Measurements from ENCODE around the gene NPC2.

The NPC2 gene

GRCh38 chr14:74434294-74434693, 58.8 kb downstream of the NPC2 start:
- Histone ChIP-seq H3K9ac (ENCODE audit: low read length) (no peak overlapping the region), H2BK120ac (ENCODE audit: low read depth, low read length) (no peak overlapping the region), H3K36me3 (ENCODE audit: control insufficient read depth in 1 of 2, insufficient read depth in 2 of 2, low read depth in 1 of 2, low read length in 2 of 2) (no peaks in the 10 kb centered on the region), H3K18ac (ENCODE audit: low read depth in 1 of 2, low read length in 2 of 2) (no peak overlapping the region), H3K4me2 (ENCODE audit: low read length, poor library complexity, severe bottlenecking) (no peak overlapping the region), H2BK5ac (ENCODE audit: low read depth, low read length, poor library complexity, severe bottlenecking) (no peak overlapping the region), H4K8ac (ENCODE audit: low read length) (no peak overlapping the region), H3K4me3 (ENCODE audit: insufficient read depth in 1 of 2, low read depth in 1 of 2, low read length in 2 of 2) (no peak overlapping the region), H2AFZ (ENCODE audit: low read depth, low read length) (no peak overlapping the region), H4K91ac (ENCODE audit: low read length) (no peak overlapping the region), H3K4ac (ENCODE audit: low read depth in 1 of 2, low read length in 2 of 2) (no peak overlapping the region), H3K23ac (ENCODE audit: low read length in 2 of 2) (no peak overlapping the region), H3K14ac (ENCODE audit: low read length in 2 of 2) (no peak overlapping the region), H3K4me1 (ENCODE audit: control insufficient read depth, insufficient read depth, low read depth, low read length) (no peaks in the 10 kb centered on the region), H3K79me1 (replicated peaks; ENCODE audit: low read length, poor library complexity, severe bottlenecking) (no peaks in the 10 kb centered on the region), H3K9me3 (ENCODE audit: control insufficient read depth, low read length) (no peaks in the 10 kb centered on the region), H2BK15ac (ENCODE audit: low read depth, poor library complexity, severe bottlenecking) (no peak overlapping the region), H2AK5ac (ENCODE audit: low read length, severe bottlenecking) (no peak overlapping the region), H3K27ac (ENCODE audit: low read length, poor library complexity, severe bottlenecking) (no peak overlapping the region), H3K27me3 (ENCODE audit: control insufficient read depth in 1 of 2, insufficient read depth in 1 of 2, low read length in 2 of 2) (peaks cover 47 to 62% of the 10 kb centered on the region in 2 experiments), H2BK12ac (ENCODE audit: low read length in 2 of 2) (no peak overlapping the region)
- no peak for DNase-seq
- WGBS, result 60% methylated on average over 1 of the region's 2 CpGs

DNA sequence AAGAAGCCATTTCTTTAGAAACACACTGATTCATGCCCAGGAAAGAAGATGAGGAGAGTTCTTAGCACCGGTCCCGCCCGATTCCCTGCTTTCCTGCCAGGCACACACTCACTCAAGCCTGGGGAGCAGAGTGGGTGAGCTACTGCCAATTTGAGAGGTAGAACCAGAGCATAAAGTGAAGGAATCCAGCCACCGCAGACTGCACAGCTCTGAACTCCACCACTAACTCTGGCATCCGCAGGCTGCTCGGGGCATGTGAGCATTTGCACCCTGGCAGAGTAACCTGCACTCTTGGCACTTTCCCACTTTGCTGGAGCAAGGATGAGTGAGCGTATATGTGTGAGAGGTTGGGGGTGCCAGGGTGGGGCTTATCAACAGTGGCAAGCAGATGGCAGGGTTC, 63.1 kb downstream of the NPC2 start:
- Histone ChIP-seq H3K4me2 (ENCODE audit: low read length, poor library complexity, severe bottlenecking) (no peak overlapping the region), H3K79me1 (replicated peaks; ENCODE audit: low read length, poor library complexity, severe bottlenecking) (no peaks in the 10 kb centered on the region), H3K14ac (ENCODE audit: low read length in 2 of 2) (no peak overlapping the region), H3K4me1 (ENCODE audit: control insufficient read depth, insufficient read depth, low read depth, low read length) (peaks cover 8% of the 10 kb centered on the region), H3K9ac (ENCODE audit: low read length) (no peak overlapping the region), H4K8ac (ENCODE audit: low read length) (no peak overlapping the region), H2AK5ac (ENCODE audit: low read length, severe bottlenecking) (no peak overlapping the region), H3K9me3 (ENCODE audit: control insufficient read depth, low read length) (no peaks in the 10 kb centered on the region), H3K23ac (ENCODE audit: low read length in 2 of 2) (no peak overlapping the region), H4K91ac (ENCODE audit: low read length) (no peak overlapping the region), H3K27me3 (ENCODE audit: control insufficient read depth in 1 of 2, insufficient read depth in 1 of 2, low read length in 2 of 2) (peaks cover 69 to 72% of the 10 kb centered on the region in 2 experiments), H3K27ac (ENCODE audit: low read length, poor library complexity, severe bottlenecking) (no peak overlapping the region), H3K4me3 (ENCODE audit: insufficient read depth in 1 of 2, low read depth in 1 of 2, low read length in 2 of 2) (no peak overlapping the region), H2BK5ac (ENCODE audit: low read depth, low read length, poor library complexity, severe bottlenecking) (no peak overlapping the region), H2BK12ac (ENCODE audit: low read length in 2 of 2) (no peak overlapping the region), H3K18ac (ENCODE audit: low read depth in 1 of 2, low read length in 2 of 2) (no peak overlapping the region), H2AFZ (ENCODE audit: low read depth, low read length) (no peak overlapping the region), H3K4ac (ENCODE audit: low read depth in 1 of 2, low read length in 2 of 2) (no peak overlapping the region), H2BK15ac (ENCODE audit: low read depth, poor library complexity, severe bottlenecking) (no peak overlapping the region), H3K36me3 (ENCODE audit: control insufficient read depth in 1 of 2, insufficient read depth in 2 of 2, low read depth in 1 of 2, low read length in 2 of 2) (no peaks in the 10 kb centered on the region), H2BK120ac (ENCODE audit: low read depth, low read length) (no peak overlapping the region)
- DNase-seq, result no peak
- WGBS, result 95% methylated on average over 6 of the region's 7 CpGs

Data from mesenchymal stem cell (in vitro differentiated cells and primary cell).